CD4-positive, alpha-beta T cell treated with Interferon alpha-2 for 1 hour (primary cell): ENCODE data around the gene TBCA.
"Not testable (repeated sequence)": the region's sequence is repeated elsewhere in the genome, so short reads cannot be mapped to it uniquely, and the experiment has no call there.

Source experiments
- DNase-seq, 2 donors: peaks; one replicate each; pipeline ENCODE4 v3.0.0-alpha.2; 2020 to 2022

The TBCA gene

DNA sequence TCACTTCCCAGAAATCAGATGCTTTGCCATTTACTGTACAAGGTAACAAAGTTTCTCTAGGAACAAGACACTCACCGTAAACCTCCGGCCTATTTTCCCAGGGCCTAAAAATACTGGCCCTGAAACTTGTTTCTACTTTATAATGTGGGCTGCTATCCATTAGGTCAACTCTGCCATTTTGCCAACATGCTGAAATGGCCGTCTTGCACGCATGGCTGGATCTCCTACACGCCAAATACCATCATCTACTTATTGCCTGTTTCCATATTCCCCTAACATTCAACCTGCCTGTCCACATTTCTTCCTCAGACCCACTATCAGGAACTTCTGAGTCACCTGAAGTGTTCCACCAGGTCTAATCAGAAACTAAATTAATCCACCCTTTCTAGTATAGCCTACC is 4.7 kb downstream of the TBCA start:
- DNase-seq, result no peak

- no peak for DNase-seq
These were observed 5.7 kb downstream of the TBCA start for GRCh38 chr5:77770293-77771005.

DNA sequence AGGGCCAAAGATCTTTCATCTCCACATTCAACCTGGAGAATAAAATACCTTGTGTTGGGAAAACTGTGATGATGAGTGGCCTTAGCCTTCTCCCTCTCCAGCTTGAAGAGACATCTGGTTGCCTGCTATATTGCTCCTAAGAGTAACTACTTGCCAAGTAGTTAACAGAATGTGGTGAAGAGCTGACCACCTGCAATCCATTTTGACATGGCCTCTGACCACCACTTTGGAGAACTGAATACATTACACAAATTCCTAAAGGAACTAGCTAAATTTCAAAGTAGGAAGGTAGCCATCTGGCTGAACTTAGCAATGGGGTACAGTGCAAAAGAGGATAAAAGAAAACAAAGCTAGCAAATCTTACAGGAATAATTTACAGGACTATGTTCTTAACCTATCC is 7.2 kb downstream of the TBCA start:
- DNase-seq, result no peak

GRCh38 chr5:77767301-77767700 is 8.8 kb downstream of the TBCA start:
- DNase-seq, result no peak

- no peak for DNase-seq
These were observed 14.5 kb downstream of the TBCA start for GRCh38 chr5:77761606-77762005.

GRCh38 chr5:77758141-77758938 is 17.8 kb downstream of the TBCA start:
- DNase-seq, result no peak

DNA sequence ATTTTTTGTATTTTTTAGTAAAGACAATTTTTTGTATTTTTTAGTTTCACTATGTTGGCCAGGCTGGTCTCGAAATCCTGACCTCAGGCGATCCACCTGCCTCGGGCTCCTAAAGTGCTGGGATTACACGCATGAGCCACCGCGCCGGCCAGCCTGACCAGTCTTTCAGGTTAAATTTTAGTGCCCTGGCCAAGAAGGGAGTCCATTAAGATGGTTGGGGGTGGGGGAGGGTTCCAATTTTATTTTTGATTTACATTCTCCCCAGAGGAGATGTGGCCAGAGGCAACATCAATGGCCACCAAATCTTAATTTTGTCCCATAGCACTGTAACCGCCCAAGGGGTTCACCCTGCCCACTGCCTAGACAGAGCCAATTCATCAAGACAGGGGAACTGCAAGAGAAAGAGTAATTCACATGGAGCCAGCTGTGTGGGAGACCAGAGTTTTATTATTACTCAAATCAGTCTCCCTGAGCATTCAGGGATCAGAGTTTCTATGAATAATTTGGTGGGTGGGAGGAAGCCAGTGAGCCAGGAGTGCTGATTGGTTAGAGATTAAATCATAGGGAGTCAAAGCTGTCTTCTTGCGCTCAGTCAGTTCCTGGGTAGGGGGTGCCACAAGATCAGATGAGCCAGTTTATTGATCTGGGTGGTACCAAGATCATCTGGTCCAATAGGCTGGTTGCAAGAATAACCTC is 24.7 kb downstream of the TBCA start:
- no peak for DNase-seq

DNA sequence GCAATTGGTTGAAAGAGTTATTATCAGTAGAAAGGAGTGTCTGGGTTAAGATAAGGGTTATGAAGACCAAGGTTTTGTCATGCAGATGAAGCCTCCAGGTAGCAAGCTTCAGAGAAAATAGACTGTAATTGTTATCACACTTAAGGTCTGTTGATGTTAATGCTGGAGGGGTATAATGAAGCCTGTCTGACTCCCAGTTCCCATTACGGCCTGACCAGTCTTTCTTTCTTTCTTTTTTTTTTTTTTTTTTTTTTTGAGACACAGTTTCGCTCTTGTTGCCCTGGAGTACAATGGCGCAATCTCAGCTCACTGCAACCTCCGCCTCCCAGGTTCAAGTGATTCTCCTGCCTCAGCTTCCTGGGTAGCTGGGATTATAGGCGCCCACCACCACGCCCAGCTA is 25.2 kb downstream of the TBCA start:
- not testable (repeated sequence) for DNase-seq

- DNase-seq, result no peak
These were observed 28.0 kb downstream of the TBCA start for GRCh38 chr5:77748160-77748559.

DNA sequence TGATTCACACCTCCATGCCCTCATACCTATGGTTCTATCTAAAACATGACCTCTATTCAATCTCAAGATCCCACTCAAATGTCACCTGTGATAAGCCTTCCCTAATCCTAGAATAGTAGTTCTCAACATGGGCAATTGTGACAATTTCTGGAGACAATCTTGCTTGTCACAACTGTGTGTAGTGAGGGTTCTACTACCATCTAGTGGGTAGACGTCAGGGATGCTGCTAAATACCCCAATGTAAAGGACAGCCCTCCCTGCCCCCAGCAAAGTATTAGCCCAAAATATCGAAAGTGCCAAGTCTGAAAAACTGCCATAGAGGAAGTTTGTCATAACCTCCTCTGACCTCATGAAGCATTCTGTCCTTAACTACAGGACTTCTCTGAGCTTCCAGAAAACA is 32.0 kb downstream of the TBCA start:
- DNase-seq, result no peak

- DNase-seq, result no peak
These were observed 33.0 kb downstream of the TBCA start for GRCh38 chr5:77743181-77743580.

DNA sequence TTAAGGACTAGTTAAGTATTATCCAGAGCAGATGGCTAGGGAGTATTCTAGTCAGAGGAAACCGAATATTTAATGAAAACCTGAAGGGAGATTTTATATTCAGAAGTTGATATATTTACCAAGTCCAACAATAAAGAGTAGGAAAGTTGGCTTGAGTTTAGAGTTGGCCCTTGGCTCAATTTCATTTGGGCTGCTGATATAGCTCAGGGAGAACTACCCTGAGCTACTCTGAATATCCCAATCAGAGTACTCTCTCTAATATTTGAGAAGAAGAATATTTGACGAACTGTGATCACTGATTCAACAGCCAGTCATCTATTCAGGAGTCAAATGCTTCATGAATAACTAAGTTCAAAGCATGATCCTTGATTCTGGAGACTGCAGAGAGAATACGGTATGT is 34.5 kb downstream of the TBCA start:
- DNase-seq, result no peak

DNA sequence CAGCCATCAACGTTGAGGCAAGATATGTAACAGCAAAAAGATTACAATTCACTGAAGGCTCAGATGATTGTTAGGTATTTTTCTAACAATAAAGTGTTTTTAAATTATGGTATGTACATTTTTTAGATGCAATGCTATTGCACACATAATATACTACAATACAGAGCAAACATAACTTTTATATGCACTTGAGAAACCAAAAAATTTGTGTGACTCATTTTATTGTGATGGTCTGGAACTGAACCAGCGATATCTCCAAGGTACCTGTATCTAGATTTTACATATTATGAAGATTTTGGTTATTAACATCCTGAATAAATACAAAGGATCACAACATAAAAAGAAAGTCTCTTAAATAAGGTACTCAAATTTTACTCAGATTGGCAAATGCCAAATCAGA is 41.3 kb downstream of the TBCA start:
- no peak for DNase-seq

GRCh38 chr5:77733130-77733529 is 43.0 kb downstream of the TBCA start:
- DNase-seq, result no peak

GRCh38 chr5:77727190-77727589 is 48.9 kb downstream of the TBCA start:
- DNase-seq, result no peak

DNA sequence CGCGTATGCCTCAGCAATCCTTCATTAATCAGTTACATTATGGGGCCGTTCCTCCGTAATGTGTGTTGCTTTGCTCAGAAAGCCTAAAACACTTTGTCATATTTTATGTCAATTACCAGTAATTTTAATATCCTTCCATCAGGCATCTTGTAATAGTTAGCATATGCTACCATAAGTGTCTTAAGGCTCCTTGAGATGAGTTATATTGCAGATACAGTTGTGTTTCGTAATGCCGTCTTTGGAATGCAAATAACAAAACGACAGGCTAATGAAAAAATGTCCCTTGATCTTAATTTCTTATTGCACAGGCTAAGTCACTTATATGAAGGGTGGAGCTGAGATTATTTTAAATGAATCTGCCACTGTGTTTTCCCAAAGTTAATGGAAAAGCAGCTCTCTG is 50.5 kb downstream of the TBCA start:
- no peak for DNase-seq

GRCh38 chr5:77724934-77725333 is 51.2 kb downstream of the TBCA start:
- DNase-seq, result no peak

DNA sequence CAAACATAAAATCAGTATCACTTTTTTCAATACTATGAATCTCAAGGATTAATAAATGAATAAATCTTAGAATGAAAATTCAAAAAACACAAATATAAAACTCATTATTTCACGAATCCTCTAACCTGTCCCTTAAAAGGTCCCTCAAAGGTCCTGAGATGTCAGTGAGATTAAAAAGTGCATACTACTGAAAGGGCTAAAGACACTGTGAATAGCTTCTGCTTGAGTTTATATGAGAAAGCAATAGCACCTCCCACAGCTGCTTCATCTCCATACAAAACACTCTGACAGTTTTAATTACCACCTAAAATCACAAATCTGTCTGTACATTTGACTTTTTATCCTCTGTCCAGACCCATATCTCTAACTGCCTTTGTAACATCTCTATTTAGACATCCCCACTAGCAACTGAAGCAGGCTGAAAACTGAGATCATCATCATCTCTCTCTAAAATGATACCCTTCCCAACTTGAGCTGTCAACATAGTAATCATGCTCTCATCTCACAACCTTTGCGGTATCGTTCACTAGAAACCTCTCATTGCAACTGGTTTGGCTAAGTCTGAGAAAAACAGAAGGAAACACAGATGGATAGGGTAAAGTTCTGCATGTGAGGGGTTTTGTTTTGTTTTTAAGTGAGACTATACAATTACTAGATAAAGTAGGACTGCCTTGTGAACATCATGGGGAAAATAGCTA is 56.3 kb downstream of the TBCA start:
- DNase-seq, result no peak

GRCh38 chr5:77718934-77719610 is 57.1 kb downstream of the TBCA start:
- peak in 1 of 2 donors; percentile 8 for DNase-seq

DNA sequence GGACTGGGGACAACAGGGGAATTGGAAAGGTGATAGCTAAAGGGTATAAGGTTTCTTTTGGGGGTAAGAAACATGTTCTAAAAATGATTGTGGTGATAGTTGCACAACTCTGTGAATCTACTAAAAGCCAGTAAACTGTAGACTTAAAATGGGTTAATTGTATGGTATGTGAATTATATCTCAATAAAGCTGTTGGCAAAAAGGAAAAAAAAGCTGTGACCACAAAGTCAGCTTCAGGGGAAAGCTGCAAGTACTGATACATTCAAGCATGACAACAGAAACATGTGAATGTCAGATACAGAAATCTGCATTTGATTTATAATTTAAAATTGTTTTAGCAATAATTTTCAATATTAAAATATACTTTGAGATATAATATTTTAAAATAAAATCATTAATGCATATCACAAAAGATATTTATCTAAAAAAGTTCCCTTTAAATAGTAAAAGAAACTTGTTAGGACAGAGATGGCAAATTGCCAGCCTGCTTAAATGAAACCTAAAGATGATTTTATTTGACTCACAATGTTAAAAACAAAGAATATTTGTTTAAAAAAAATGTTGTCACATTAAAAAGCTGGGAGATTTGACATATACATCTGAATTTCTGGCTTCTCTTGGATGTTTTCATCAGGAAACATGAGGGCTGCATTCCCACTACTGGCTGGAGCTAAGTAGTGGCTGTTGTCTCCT is 66.0 kb downstream of the TBCA start:
- no peak for DNase-seq

- no peak for DNase-seq
These were observed 66.8 kb downstream of the TBCA start for GRCh38 chr5:77709340-77709739.

DNA sequence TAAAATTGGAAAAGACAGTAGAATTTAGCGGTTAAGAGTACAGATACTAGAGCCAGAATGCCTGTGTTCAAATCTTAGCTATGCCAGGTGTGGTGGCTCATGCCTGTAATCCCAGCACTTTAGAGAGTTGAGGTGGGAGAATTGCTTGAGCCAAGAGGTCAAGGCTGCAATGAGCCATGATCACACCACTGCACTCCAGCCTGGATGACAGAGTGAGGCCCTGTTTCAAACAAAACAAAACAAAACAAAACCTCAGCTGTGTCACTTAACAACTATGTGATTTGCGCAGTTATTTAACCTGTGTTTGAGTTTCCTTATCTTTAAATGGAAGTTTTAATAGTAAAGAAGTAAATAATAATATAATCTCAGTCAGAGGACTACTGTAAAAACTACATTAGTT is 68.3 kb downstream of the TBCA start:
- no peak for DNase-seq
